GM12892 (cell line): ENCODE measurements around the gene SMIM11.

Source experiments
- POLR2A ChIP-seq: IDR thresholded peaks from 2 replicates; pipeline ENCODE4 v1.6.1; 2011; ENCODE audit warnings: low read depth, low read length, control low read depth
- POLR2AphosphoS5 ChIP-seq: IDR thresholded peaks from 2 replicates; pipeline ENCODE4 v1.6.1; 2011; ENCODE audit warnings: low read depth, low read length, control low read depth

- TF ChIP-seq POLR2A (no peak), POLR2AphosphoS5 (no peak)
These were observed 39.1 kb upstream of the SMIM11 start for GRCh38 chr21:34336245-34336644.
